GM06990 (cell line): ENCODE results near the gene PGK2.

Experiments used
- DNase-seq: peaks from one replicate; pipeline ENCODE4 v3.0.0-alpha.2; 2011; ENCODE audit not compliant: insufficient read length; ENCODE audit errors: extremely low read depth
- H3K27me3 ChIP-seq: replicated peaks from 2 replicates; pipeline ENCODE4 v1.6.0; 2011; ENCODE audit warnings: low read length; ENCODE audit not compliant: control insufficient read depth, insufficient read depth
- H3K36me3 ChIP-seq: 2 replicates; pipeline ENCODE4 v1.5.1; 2011; ENCODE audit warnings: low read length; ENCODE audit not compliant: control insufficient read depth, insufficient read depth
- H3K4me3 ChIP-seq: replicated peaks from 2 replicates; pipeline ENCODE4 v1.5.1; 2011; ENCODE audit warnings: low read depth, mild to moderate bottlenecking, control low read depth, low read length
- TF ChIP-seq, protein P1 (sequence below): IDR thresholded peaks from 2 replicates; pipeline ENCODE4 v1.5.1; 2011; ENCODE audit warnings: low read length, control low read depth, mild to moderate bottlenecking, inconsistent platforms; ENCODE audit not compliant: insufficient read depth, poor library complexity, severe bottlenecking

Gene PGK2

DNA sequence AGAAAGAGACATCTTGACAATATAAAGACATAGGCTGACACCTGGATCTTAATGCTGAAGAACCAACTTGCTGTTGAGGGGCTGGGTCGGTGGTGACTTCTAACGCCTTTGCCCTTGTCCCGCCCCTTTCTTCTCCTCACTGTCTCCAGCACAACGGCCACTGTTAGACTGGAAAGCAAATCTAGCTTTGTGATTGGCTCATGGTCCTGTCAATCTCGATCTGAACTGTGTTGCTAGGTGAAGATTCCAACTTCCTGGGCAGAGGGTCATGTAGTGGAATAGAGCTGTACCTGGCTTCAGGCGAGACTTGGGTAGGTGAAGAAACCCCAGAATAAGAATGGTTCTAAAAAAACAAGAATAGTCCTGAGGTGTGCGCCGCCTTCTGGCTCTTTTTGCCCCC is at the start of gene PGK2:
Gene PGK2 (minus strand): TSS at position 110 of the 400 bp plus-strand sequence. CDS start 98 bp downstream, at position 12.
- no peaks in the 10 kb centered on the region for H3K36me3 ChIP-seq
- H3K4me3 ChIP-seq: no peak within 1 kb of the TSS
- TF ChIP-seq, protein P1, sequence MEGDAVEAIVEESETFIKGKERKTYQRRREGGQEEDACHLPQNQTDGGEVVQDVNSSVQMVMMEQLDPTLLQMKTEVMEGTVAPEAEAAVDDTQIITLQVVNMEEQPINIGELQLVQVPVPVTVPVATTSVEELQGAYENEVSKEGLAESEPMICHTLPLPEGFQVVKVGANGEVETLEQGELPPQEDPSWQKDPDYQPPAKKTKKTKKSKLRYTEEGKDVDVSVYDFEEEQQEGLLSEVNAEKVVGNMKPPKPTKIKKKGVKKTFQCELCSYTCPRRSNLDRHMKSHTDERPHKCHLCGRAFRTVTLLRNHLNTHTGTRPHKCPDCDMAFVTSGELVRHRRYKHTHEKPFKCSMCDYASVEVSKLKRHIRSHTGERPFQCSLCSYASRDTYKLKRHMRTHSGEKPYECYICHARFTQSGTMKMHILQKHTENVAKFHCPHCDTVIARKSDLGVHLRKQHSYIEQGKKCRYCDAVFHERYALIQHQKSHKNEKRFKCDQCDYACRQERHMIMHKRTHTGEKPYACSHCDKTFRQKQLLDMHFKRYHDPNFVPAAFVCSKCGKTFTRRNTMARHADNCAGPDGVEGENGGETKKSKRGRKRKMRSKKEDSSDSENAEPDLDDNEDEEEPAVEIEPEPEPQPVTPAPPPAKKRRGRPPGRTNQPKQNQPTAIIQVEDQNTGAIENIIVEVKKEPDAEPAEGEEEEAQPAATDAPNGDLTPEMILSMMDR: no peak
- no peaks in the 10 kb centered on the region for H3K27me3 ChIP-seq
- DNase-seq: no peak

DNA sequence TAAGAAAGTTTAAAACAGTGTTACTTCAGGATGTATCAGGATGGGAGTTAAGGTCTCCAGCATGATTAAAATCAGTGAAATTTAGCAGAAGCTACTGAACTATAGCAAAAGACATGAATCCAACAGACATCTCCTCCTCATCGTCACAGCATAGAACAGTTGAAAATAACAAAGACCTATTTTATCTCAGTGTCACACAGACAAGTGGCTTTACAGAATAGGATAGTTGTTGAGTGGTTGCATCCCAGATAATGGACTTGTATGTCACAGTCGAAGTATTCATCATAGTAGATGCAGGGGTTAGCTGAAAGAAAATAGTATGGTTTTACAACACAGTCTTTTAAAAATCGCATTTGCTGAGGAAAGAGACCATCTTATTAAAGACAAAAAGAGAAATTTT is 48.1 kb upstream of the PGK2 start:
- DNase-seq: no peak
- H3K4me3 ChIP-seq: no peak overlapping the region
- TF ChIP-seq, protein P1: no peak
- H3K27me3 ChIP-seq: no peaks in the 10 kb centered on the region
- H3K36me3 ChIP-seq: no peaks in the 10 kb centered on the region

DNA sequence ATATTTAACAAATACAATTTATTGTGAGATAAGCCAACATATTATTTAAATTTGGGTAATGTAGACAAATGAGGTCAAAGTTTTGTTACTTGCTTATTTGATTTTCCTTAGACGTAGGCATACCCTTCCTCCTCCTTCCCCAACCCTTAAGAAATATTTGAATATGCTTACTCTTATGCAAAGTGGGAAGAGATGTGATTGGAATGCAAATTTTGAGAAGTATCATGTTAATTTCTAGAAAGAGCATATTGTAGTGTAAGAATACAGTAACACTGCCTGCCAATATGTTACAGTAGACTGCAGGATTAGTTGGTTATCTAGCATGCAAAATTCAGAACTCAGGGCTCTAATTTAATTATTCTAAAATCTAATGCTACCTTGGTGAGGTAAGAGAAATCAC is 46.3 kb upstream of the PGK2 start:
- Histone ChIP-seq H3K36me3 (no peaks in the 10 kb centered on the region), H3K27me3 (no peaks in the 10 kb centered on the region), H3K4me3 (no peak overlapping the region)
- TF ChIP-seq, protein P1: no peak
- DNase-seq: no peak

DNA sequence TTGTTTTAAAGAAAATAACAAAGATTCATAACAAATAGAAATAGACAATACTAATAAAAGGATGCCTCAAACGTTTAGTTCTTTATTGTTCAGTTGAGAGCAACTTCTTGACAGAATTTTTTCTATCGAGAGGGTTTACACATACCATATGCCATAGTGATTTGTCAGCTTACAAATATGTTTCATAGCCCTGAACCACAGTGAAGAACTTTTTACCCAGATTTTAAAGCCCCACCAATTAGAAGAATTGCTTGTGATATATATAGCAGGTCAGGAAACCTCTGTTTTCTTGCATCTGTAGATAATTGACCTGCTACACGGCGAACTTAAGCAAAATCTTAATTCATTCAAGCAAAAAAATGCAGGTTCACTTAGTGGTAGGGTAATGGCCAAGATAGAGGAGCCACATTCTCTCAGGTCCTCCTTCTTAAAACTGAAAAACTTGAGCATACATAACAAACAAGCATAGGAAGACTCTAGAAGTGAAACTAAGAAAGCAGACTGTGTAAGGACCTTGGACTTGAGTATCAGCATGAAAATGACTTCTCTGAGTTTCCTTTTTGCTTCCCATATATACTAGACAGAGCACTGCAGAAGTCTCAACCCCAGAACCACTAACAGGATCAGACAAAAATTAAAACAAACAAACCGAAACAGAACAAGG is 39.8 kb upstream of the PGK2 start:
- Histone ChIP-seq H3K27me3 (no peaks in the 10 kb centered on the region), H3K4me3 (no peak overlapping the region), H3K36me3 (no peaks in the 10 kb centered on the region)
- no peak for DNase-seq
- TF ChIP-seq, protein P1: no peak

DNA sequence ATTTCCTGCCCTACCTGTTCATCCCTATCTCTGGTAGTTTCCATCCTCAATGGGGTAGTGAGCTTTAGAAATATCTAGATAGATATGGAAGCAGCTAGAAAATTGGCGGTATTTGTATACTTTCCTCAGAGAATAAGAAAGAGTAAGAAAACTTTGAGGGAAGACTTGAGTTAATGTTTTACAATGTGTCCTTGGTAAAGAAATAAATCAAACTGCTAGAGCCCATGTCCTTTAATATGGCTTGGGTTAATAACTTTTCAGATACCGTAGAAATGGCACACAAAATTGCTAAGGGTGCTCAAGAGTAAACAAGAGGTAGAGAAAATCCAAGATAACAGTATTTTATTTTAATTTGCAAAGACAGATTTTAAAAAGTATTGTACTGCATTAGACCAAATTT is 28.1 kb upstream of the PGK2 start:
- TF ChIP-seq, protein P1: no peak
- DNase-seq: no peak
- no peak overlapping the region for H3K4me3 ChIP-seq
- no peaks in the 10 kb centered on the region for H3K27me3 ChIP-seq
- H3K36me3 ChIP-seq: no peaks in the 10 kb centered on the region

DNA sequence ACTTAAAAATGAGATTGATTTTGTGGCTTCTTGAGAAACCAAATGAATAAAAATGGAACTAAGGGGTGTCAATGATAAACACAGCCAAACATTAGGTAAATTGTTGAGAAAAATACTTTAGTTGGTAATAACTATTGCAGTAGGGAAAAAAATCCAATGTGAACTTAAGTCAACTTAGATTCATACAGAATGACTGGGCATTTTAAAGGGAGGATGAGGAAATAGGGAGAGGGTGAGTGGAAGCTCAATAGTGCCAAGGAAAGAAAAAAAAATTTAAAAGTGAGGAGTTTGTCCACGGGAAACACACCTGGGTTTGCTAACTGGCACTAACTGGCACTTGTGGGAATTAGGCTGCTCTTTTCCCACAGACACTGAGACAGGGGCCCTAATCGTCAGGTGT is 26.2 kb upstream of the PGK2 start:
- no peak for DNase-seq
- H3K4me3 ChIP-seq: no peak overlapping the region
- TF ChIP-seq, protein P1: no peak
- no peaks in the 10 kb centered on the region for H3K27me3 ChIP-seq
- no peaks in the 10 kb centered on the region for H3K36me3 ChIP-seq
